Placental pericyte (primary cell): Measurements from ENCODE around the gene PLEKHA5. TPM values are rescaled to one million over a fixed set of nuclear protein-coding genes. Genes with fewer than 3 reads are reported as not detected.

ENCODE experiments used
- small RNA-seq: library from RNA; depleted of rRNA; stranded (forward); fragments of <200 nt; gene quantifications from one replicate; pipeline ENCODE3, GENCODE V24; 2012; ENCODE audit warnings: low replicate concordance
- total RNA-seq: library from RNA; depleted of rRNA; stranded (reverse); fragments of >200 nt; gene quantifications from 2 replicates; pipeline ENCODE4 v1.2.3, GENCODE V29; 2012

The PLEKHA5 gene
- total RNA-seq: 24.5 and 34.5 TPM in 2 replicates

DNA sequence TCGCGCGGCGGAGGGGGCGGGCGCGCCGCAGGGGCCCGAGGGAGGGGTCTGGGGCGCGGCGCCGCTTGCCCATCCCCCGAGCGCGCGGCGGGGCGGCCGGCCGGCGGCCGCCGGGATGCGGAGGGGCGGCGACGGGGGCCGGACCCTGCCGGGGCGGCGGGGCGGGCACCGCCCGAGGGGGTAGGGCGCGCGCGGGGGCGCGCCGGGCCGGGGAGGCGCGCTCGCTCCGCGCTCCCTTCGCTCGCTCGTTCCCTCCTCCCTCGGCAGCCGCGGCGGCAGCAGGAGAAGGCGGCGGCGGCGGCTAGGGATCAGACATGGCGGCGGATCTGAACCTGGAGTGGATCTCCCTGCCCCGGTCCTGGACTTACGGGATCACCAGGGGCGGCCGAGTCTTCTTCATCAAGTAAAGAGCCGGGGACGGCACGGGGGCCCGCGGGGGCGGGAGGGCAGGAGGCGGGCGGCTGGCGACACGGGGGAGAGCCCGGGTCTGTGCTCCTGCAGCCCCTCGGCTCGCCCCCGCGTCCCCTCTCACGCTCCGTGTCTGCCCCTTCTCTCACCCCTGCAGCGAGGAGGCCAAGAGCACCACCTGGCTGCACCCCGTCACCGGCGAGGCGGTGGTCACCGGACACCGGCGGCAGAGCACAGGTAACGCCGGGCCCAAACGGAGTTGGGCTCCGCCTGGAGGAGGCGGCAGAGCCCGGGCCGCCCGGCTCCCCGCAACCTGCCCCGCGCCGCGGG is at the start of gene PLEKHA5:
Gene PLEKHA5, plus strand, starts transcription at position 248 of the 738 bp plus-strand sequence. Its CDS starts 67 bp downstream, at position 315.

Small RNAs within 50 kb of the gene (small RNA-seq; reads per million reads assigned to genes)
- not detected for gene AC091805.2
- not detected for gene RN7SL67P
